ENCODE data around the gene EEF1B2.

DNA sequence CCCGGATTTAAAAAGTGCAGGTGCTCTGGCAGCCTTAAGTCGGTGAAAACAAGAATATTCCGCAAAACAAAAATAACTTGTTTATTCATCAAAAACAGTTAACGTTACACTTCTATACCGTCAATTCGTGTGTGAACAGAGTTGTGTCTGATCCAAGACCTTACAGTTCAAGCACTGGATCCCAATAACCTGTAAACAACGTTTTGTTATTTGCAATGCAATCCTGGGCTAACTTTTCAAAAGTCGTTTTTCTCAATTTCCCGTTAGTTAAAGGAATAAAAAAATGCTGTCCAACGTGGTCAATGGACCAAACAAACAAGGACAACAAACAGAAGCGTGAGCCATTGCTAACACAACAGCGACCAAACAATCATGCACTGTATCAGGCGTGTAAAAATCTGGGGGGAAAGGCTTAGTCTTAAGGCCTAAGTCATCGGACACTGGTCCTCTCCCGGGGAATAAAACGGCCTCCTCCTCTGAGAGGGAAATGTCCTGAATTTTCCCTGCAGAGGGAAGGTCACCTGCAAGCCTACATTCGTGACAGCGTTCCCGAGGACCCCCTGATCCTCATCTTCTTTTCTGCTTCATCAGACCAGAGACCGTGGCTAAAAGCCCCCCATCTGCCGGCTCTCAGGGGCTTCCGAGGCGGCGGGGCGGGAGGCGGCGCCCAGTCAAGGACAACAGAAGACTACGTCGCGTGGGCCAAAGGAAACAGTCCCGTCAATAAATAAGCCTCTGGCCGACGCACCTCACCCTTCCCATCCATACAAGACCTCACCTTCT is 941 bp upstream of the EEF1B2 start:
- peak in 2 of 6 experiments; percentile 9 to 10 for TF ChIP-seq CTCF (IDR thresholded peaks at IDR 0.05)
- no peak for TF ChIP-seq POLR2A (IDR thresholded peaks at IDR 0.05)

Data from adrenal gland (tissue), 5 donors.